ENCODE data around the gene MPL.

Gene MPL

GRCh38 chr1:43350976-43351375 is 13.4 kb downstream of the MPL start:
- no peak overlapping the region for H3K27ac ChIP-seq (ENCODE audit: extremely low read depth, low read depth, low read length)
- H3K4me1 ChIP-seq (ENCODE audit: control insufficient read depth, insufficient read depth, low read length): 0 out of 2 replicates have a peak, but pooled peaks cover 3% of the 10 kb centered on the region
- ChIA-PET CTCF (no interaction called here), POLR2A (interaction anchor here (0.8 to 2.3 kb wide), 2 partner anchors 8 to 17 kb away, joined by 3 to 5 read pairs; partner anchors contain the start of genes CDC20 and ELOVL1)
- H3K4me3 ChIP-seq (ENCODE audit: low read depth, low read length): no peak overlapping the region
- TF ChIP-seq WT1 (tag by site-specific recombination; IDR thresholded peaks at IDR 0.05) (no peak), ZNF664 (tag by site-specific recombination; IDR thresholded peaks at IDR 0.05) (peak; percentile 54; the same call in 1 of the 2 replicates), GLIS2 (tag by site-specific recombination; IDR thresholded peaks at IDR 0.05) (no peak), MZF1 (tag by site-specific recombination; IDR thresholded peaks at IDR 0.05; ENCODE audit: borderline replicate concordance) (no peak), ZNF768 (tag by site-specific recombination; IDR thresholded peaks at IDR 0.05) (no peak), ZNF398 (tag by site-specific recombination; IDR thresholded peaks at IDR 0.05) (no peak), GLIS1 (tag by site-specific recombination; IDR thresholded peaks at IDR 0.05) (no peak), ZNF140 (tag by site-specific recombination; IDR thresholded peaks at IDR 0.05) (no peak)
- TF ChIP-seq, protein P1, sequence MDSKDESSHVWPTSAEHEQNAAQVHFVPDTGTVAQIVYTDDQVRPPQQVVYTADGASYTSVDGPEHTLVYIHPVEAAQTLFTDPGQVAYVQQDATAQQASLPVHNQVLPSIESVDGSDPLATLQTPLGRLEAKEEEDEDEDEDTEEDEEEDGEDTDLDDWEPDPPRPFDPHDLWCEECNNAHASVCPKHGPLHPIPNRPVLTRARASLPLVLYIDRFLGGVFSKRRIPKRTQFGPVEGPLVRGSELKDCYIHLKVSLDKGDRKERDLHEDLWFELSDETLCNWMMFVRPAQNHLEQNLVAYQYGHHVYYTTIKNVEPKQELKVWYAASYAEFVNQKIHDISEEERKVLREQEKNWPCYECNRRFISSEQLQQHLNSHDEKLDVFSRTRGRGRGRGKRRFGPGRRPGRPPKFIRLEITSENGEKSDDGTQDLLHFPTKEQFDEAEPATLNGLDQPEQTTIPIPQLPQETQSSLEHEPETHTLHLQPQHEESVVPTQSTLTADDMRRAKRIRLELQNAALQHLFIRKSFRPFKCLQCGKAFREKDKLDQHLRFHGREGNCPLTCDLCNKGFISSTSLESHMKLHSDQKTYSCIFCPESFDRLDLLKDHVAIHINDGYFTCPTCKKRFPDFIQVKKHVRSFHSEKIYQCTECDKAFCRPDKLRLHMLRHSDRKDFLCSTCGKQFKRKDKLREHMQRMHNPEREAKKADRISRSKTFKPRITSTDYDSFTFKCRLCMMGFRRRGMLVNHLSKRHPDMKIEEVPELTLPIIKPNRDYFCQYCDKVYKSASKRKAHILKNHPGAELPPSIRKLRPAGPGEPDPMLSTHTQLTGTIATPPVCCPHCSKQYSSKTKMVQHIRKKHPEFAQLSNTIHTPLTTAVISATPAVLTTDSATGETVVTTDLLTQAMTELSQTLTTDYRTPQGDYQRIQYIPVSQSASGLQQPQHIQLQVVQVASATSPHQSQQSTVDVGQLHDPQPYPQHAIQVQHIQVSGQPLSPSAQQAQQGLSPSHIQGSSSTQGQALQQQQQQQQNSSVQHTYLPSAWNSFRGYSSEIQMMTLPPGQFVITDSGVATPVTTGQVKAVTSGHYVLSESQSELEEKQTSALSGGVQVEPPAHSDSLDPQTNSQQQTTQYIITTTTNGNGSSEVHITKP (tag by site-specific recombination; IDR thresholded peaks at IDR 0.05): peak; percentile 50
- H3K36me3 ChIP-seq (ENCODE audit: control insufficient read depth in 2 of 2, insufficient read depth in 1 of 2, low read length in 2 of 2): no peaks in the 10 kb centered on the region
- H3K9me3 ChIP-seq (ENCODE audit: control insufficient read depth, insufficient read depth, low read depth, low read length): no peaks in the 10 kb centered on the region

- TF ChIP-seq ZNF529 (tag by site-specific recombination; IDR thresholded peaks at IDR 0.05; ENCODE audit: insufficient replicate concordance): no peak
- TF ChIP-seq ZNF202 (tag by site-specific recombination; IDR thresholded peaks at IDR 0.05; ENCODE audit: borderline replicate concordance): no peak
- TF ChIP-seq WT1 (tag by site-specific recombination; IDR thresholded peaks at IDR 0.05): no peak
- no peak for TF ChIP-seq ZNF510 (tag by site-specific recombination; IDR thresholded peaks at IDR 0.05; ENCODE audit: insufficient replicate concordance)
- no peak for TF ChIP-seq ZNF16 (tag by site-specific recombination; IDR thresholded peaks at IDR 0.05; ENCODE audit: low read depth)
- no peak for TF ChIP-seq ZNF423 (tag by site-specific recombination; IDR thresholded peaks at IDR 0.05)
- no peak for TF ChIP-seq ZNF184 (tag by site-specific recombination; IDR thresholded peaks at IDR 0.05)
- TF ChIP-seq ZNF175 (tag by site-specific recombination; IDR thresholded peaks at IDR 0.05): no peak
- no peak for TF ChIP-seq ZNF701 (tag by site-specific recombination; IDR thresholded peaks at IDR 0.05)
- POLR2A ChIA-PET: interaction anchor here (0.8 to 2.3 kb wide), 2 partner anchors 7 to 16 kb away, joined by 3 to 5 read pairs; partner anchors contain the start of genes CDC20 and ELOVL1
- Histone ChIP-seq H3K4me3 (ENCODE audit: low read depth, low read length) (no peak overlapping the region), H3K27ac (ENCODE audit: extremely low read depth, low read depth, low read length) (no peak overlapping the region), H3K4me1 (ENCODE audit: control insufficient read depth, insufficient read depth, low read length) (0 out of 2 replicates have a peak, but pooled peaks cover 3% of the 10 kb centered on the region), H3K9me3 (ENCODE audit: control insufficient read depth, insufficient read depth, low read depth, low read length) (no peaks in the 10 kb centered on the region), H3K36me3 (ENCODE audit: control insufficient read depth in 2 of 2, insufficient read depth in 1 of 2, low read length in 2 of 2) (no peaks in the 10 kb centered on the region)
- CTCF ChIA-PET: no interaction called here
Observed at GRCh38 chr1:43351421-43352350, 14.1 kb downstream of the MPL start.

Measured in HEK293 (cell line).